OCI-LY1 (cell line): Measurements from ENCODE around the gene TBX20.

ENCODE experiments used
- H2AFZ ChIP-seq: fragments of 200-600 bp; sonication (generic), shearing (Covaris generic); 2 replicates; pipeline ENCODE4 v1.6.0; 2014; ENCODE audit warnings: antibody characterized with exemption, mild to moderate bottlenecking, low read length
- H3F3A ChIP-seq: fragments of 200-600 bp; sonication (generic), shearing (Covaris generic); 2 replicates; pipeline ENCODE4 v1.6.0; 2014; ENCODE audit warnings: mild to moderate bottlenecking, antibody characterized with exemption, low read length, moderate library complexity; ENCODE audit not compliant: insufficient read depth
- H3K27ac ChIP-seq: fragments of 200-600 bp; sonication (generic); 2 replicates; pipeline ENCODE4 v1.5.1; 2014; ENCODE audit warnings: low read length, mixed run types, mild to moderate bottlenecking, low read depth; ENCODE audit not compliant: poor library complexity, severe bottlenecking
- H3K27me3 ChIP-seq: fragments of 200-600 bp; sonication (generic); 2 replicates; pipeline ENCODE4 v1.6.0; 2014; ENCODE audit warnings: antibody characterized with exemption, mild to moderate bottlenecking, low read length, moderate library complexity; ENCODE audit not compliant: insufficient read depth
- H3K36me3 ChIP-seq: fragments of 200-600 bp; sonication (generic); 2 replicates; pipeline ENCODE4 v1.6.1; 2014; ENCODE audit warnings: mild to moderate bottlenecking, antibody characterized with exemption, low read length, moderate library complexity, mixed read lengths; ENCODE audit not compliant: insufficient read depth
- H3K4me1 ChIP-seq: fragments of 200-600 bp; sonication (generic); 2 replicates; pipeline ENCODE4 v1.5.1; 2014; ENCODE audit warnings: mild to moderate bottlenecking, low read length, moderate library complexity; ENCODE audit not compliant: insufficient read depth, severe bottlenecking
- H3K4me2 ChIP-seq: fragments of 200-600 bp; sonication (generic), shearing (Covaris generic); 2 replicates; pipeline ENCODE4 v1.6.1; 2014; ENCODE audit warnings: low read length
- H3K4me3 ChIP-seq: fragments of 200-600 bp; sonication (generic); 2 replicates; pipeline ENCODE4 v1.5.1; 2014; ENCODE audit warnings: low read length, low read depth, mild to moderate bottlenecking, mixed read lengths; ENCODE audit not compliant: poor library complexity, severe bottlenecking
- H3K79me2 ChIP-seq: fragments of 200-600 bp; shearing (Covaris generic); 2 replicates; pipeline ENCODE4 v1.6.1; 2016; ENCODE audit warnings: mixed run types, low read length, mixed read lengths; ENCODE audit not compliant: insufficient read depth
- H3K9ac ChIP-seq: fragments of 200-600 bp; sonication (generic), shearing (Covaris generic); 2 replicates; pipeline ENCODE4 v1.6.1; 2014; ENCODE audit warnings: mild to moderate bottlenecking, low read length, mixed read lengths
- H3K9me2 ChIP-seq: fragments of 200-600 bp; sonication (generic), shearing (Covaris generic); 2 replicates; pipeline ENCODE4 v1.6.1; 2014; ENCODE audit warnings: low read depth, mild to moderate bottlenecking, low read length, mixed read lengths
- H3K9me3 ChIP-seq: fragments of 200-600 bp; shearing (Covaris generic); 2 replicates; pipeline ENCODE4 v1.6.1; 2014; ENCODE audit warnings: low read length, mixed read lengths
- H4K20me1 ChIP-seq: fragments of 200-600 bp; sonication (generic), shearing (Covaris generic); 2 replicates; pipeline ENCODE4 v1.6.0; 2016; ENCODE audit warnings: mild to moderate bottlenecking, low read length; ENCODE audit not compliant: insufficient read depth
- EZH2 ChIP-seq: fragments of 200-600 bp; sonication (generic), shearing (Covaris generic); IDR thresholded peaks from 2 replicates; pipeline ENCODE4 v1.8.0; 2017; ENCODE audit warnings: borderline replicate concordance, mixed run types, mild to moderate bottlenecking, antibody characterized with exemption, low read length, moderate library complexity, mixed read lengths
- TF ChIP-seq, protein P1 (sequence below): fragments of 200-600 bp; sonication (generic), shearing (Covaris generic); IDR thresholded peaks from 2 replicates; pipeline ENCODE4 v1.5.1; 2017; ENCODE audit warnings: mild to moderate bottlenecking, antibody characterized with exemption, low read length, moderate library complexity, mixed read lengths

Gene TBX20

DNA sequence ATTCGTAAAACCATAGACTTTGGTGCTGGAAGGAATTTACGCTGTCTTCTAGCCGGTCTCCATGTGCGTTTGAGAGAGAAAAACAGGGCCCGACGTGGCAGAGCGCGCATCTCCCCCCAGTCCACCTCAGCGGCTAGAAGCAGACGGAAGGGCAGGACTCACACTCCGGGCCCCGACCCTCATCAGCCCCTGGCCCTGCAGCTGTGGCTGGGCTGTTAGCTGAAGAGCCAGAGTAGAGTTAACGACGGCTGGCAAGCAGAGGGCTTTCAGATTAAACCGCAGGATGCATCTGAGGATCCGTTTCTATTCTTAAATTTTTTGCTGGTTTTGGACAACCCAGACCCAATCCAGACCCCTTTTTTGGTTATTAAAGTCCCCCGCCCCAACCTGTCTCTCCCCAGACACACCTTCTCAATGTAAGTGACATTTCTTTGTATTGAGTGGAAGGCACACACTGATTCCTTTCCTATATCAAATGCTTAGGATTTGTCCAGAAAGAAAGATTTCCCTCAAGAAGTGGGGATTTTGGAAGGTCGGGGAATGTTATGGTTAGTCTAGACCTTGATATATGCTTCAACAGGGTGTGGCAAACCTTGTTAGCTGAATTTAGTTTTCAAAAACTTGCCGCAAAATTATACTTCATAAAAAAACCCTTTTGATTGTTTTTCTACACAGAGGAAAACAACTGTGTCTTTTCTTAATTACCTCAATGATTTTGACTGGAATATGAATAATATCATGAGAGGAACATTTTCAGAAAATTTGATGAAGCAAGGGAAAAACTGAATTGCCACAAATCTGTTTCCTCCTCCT lies 1.7 kb upstream of the TBX20 start:
- Histone ChIP-seq H3K27ac (no peak overlapping the region), H3F3A (no peaks in the 10 kb centered on the region), H3K4me3 (no peak overlapping the region), H3K9me3 (no peaks in the 10 kb centered on the region), H3K4me2 (no peak overlapping the region), H3K79me2 (no peaks in the 10 kb centered on the region), H3K36me3 (no peaks in the 10 kb centered on the region), H4K20me1 (no peaks in the 10 kb centered on the region), H3K4me1 (no peaks in the 10 kb centered on the region), H3K27me3 (peaks cover 5% of the 10 kb centered on the region; the same call in 1 of the 2 replicates), H3K9me2 (no peaks in the 10 kb centered on the region), H3K9ac (no peak overlapping the region), H2AFZ (no peak overlapping the region)
- TF ChIP-seq, protein P1, sequence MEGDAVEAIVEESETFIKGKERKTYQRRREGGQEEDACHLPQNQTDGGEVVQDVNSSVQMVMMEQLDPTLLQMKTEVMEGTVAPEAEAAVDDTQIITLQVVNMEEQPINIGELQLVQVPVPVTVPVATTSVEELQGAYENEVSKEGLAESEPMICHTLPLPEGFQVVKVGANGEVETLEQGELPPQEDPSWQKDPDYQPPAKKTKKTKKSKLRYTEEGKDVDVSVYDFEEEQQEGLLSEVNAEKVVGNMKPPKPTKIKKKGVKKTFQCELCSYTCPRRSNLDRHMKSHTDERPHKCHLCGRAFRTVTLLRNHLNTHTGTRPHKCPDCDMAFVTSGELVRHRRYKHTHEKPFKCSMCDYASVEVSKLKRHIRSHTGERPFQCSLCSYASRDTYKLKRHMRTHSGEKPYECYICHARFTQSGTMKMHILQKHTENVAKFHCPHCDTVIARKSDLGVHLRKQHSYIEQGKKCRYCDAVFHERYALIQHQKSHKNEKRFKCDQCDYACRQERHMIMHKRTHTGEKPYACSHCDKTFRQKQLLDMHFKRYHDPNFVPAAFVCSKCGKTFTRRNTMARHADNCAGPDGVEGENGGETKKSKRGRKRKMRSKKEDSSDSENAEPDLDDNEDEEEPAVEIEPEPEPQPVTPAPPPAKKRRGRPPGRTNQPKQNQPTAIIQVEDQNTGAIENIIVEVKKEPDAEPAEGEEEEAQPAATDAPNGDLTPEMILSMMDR: no peak
- TF ChIP-seq EZH2: no peak

- no peaks in the 10 kb centered on the region for H3K9me3 ChIP-seq
- no peaks in the 10 kb centered on the region for H3F3A ChIP-seq
- TF ChIP-seq, protein P1: no peak
- no peak for TF ChIP-seq EZH2
- H3K27me3 ChIP-seq: peaks cover 5% of the 10 kb centered on the region; the same call in 1 of the 2 replicates
- no peak overlapping the region for H2AFZ ChIP-seq
- no peak overlapping the region for H3K27ac ChIP-seq
- H3K4me1 ChIP-seq: no peaks in the 10 kb centered on the region
- no peak overlapping the region for H3K4me3 ChIP-seq
- no peaks in the 10 kb centered on the region for H3K9me2 ChIP-seq
- no peak overlapping the region for H3K4me2 ChIP-seq
- H3K79me2 ChIP-seq: no peaks in the 10 kb centered on the region
- H4K20me1 ChIP-seq: no peaks in the 10 kb centered on the region
- H3K36me3 ChIP-seq: no peaks in the 10 kb centered on the region
- H3K9ac ChIP-seq: no peak overlapping the region
Observed at GRCh38 chr7:35254496-35255442, 869 bp upstream of the TBX20 start.

- Histone ChIP-seq H3K9ac (no peak overlapping the region), H3K4me3 (no peak overlapping the region), H3K27ac (no peak overlapping the region), H3K9me3 (no peaks in the 10 kb centered on the region), H3K4me1 (no peaks in the 10 kb centered on the region), H3K4me2 (no peak overlapping the region), H3K79me2 (no peaks in the 10 kb centered on the region), H3K27me3 (peaks cover 5% of the 10 kb centered on the region; the same call in 1 of the 2 replicates), H3F3A (no peaks in the 10 kb centered on the region), H2AFZ (no peak overlapping the region), H4K20me1 (no peaks in the 10 kb centered on the region), H3K9me2 (no peaks in the 10 kb centered on the region), H3K36me3 (no peaks in the 10 kb centered on the region)
- no peak for TF ChIP-seq EZH2
- TF ChIP-seq, protein P1: no peak
Observed at GRCh38 chr7:35253460-35253709, 515 bp downstream of the TBX20 start.
